H1 (cell line): ENCODE results near the gene COMP. TPM values are rescaled to one million over a fixed set of nuclear protein-coding genes. Genes with fewer than 3 reads are reported as not detected.
A peak's percentile ranks its signal among the peaks of the same experiment; 100 is the strongest.

Experiments used
- CTCF ChIA-PET: fragments of 300-600 bp; sonication (Branson Sonifier 250); formaldehyde crosslinking; loops from one replicate; lab custom pipeline; 2021; ENCODE audit not compliant: partially characterized antibody; lab: Charles Lee
- POLR2A ChIA-PET: fragments of 300-600 bp; sonication (Branson Sonifier 250); formaldehyde crosslinking; loops from one replicate; lab custom pipeline; 2021; ENCODE audit warnings: inconsistent platforms; ENCODE audit not compliant: partially characterized antibody; lab: Charles Lee
- DNase-seq, 2 experiments: peaks; one replicate each; pipeline versions ENCODE4 v3.0.0 to v3.0.0-alpha.2; 2010 to 2022; ENCODE audit warnings: low spot score in 2 of 2, low read depth in 1 of 2, mixed read lengths in 1 of 2
- FAIRE-seq: peaks from 2 replicates; lab custom pipeline; 2011; peaks lifted over from hg19 to GRCh38; lab: Jason Lieb, UNC
- H2AFZ ChIP-seq: 2 replicates; pipeline ENCODE4 v1.8.1; 2012; ENCODE audit warnings: low read length, inconsistent platforms
- H2AK5ac ChIP-seq: 2 replicates; pipeline ENCODE4 v1.6.1; 2013; ENCODE audit warnings: low read depth, low read length
- H2BK120ac ChIP-seq: replicated peaks from 2 replicates; pipeline ENCODE3; 2013; ENCODE audit warnings: low read depth, low read length, inconsistent platforms
- H2BK12ac ChIP-seq: 2 replicates; pipeline ENCODE4 v1.6.1; 2013; ENCODE audit warnings: low read depth, low read length
- H2BK15ac ChIP-seq: 2 replicates; pipeline ENCODE4 v1.6.1; 2013; ENCODE audit warnings: low read length
- H2BK20ac ChIP-seq: 2 replicates; pipeline ENCODE4 v1.6.1; 2013; ENCODE audit warnings: low read length
- H2BK5ac ChIP-seq: 2 replicates; pipeline ENCODE4 v1.6.1; 2013; ENCODE audit warnings: low read depth, low read length
- H3K14ac ChIP-seq: 2 replicates; pipeline ENCODE4 v1.6.1; 2013; ENCODE audit warnings: inconsistent platforms; ENCODE audit not compliant: insufficient read length
- H3K18ac ChIP-seq: 2 replicates; pipeline ENCODE4 v1.6.1; 2013; ENCODE audit warnings: low read length; ENCODE audit errors: extremely low read depth
- H3K23ac ChIP-seq: 2 replicates; pipeline ENCODE4 v1.6.1; 2013; ENCODE audit warnings: inconsistent platforms; ENCODE audit not compliant: insufficient read length
- H3K23me2 ChIP-seq: 2 replicates; pipeline ENCODE4 v1.6.1; 2013; ENCODE audit warnings: low read depth, low read length
- H3K27ac ChIP-seq: 2 replicates; pipeline ENCODE4 v1.6.1; 2011; ENCODE audit warnings: low read depth, low read length, inconsistent platforms
- H3K27me3 ChIP-seq, 4 experiments: replicated peaks in 1 of 4; 1 replicate in 1 of 4; 2 replicates in 3 of 4; pipeline versions ENCODE4 v1.6.1 to v1.8.1; 2011 to 2013; ENCODE audit warnings: low read length in 3 of 4, mild to moderate bottlenecking in 3 of 4, inconsistent platforms in 2 of 4, mixed read lengths in 2 of 4, moderate library complexity in 1 of 4; ENCODE audit not compliant: control insufficient read depth in 3 of 4, insufficient read depth in 3 of 4; ENCODE audit errors: extremely low read depth in 1 of 4
- H3K36me3 ChIP-seq, 4 experiments: 2 replicates each; pipeline versions ENCODE4 v1.6.1 to v1.8.1; 2011 to 2013; ENCODE audit warnings: mild to moderate bottlenecking in 4 of 4, low read length in 3 of 4, moderate library complexity in 2 of 4, control low read depth in 1 of 4, inconsistent platforms in 1 of 4; ENCODE audit not compliant: insufficient read depth in 4 of 4, control insufficient read depth in 2 of 4
- H3K4ac ChIP-seq: replicated peaks from 2 replicates; pipeline ENCODE3; 2013; ENCODE audit warnings: low read length, low read depth, mixed read lengths, inconsistent platforms; ENCODE audit not compliant: insufficient read length
- H3K4me1 ChIP-seq, 4 experiments: replicated peaks in 1 of 4; 1 replicate in 1 of 4; 2 replicates in 3 of 4; pipeline versions ENCODE4 v1.6.1 to v1.8.1; 2011 to 2013; ENCODE audit warnings: low read length in 3 of 4, inconsistent platforms in 2 of 4, mixed read lengths in 1 of 4; ENCODE audit not compliant: insufficient read depth in 4 of 4, control insufficient read depth in 3 of 4
- H3K4me2 ChIP-seq, 2 experiments: 2 replicates each; pipeline versions ENCODE4 v1.6.1 to v1.8.1; 2011 to 2013; ENCODE audit warnings: low read depth in 2 of 2, low read length in 2 of 2, control low read depth in 1 of 2, inconsistent platforms in 1 of 2, mild to moderate bottlenecking in 1 of 2; ENCODE audit not compliant: insufficient read depth in 1 of 2
- H3K4me3 ChIP-seq, 4 experiments: fragments of 200-600, 300-600 bp in 1 of 4; sonication (generic), shearing (Covaris generic), sonication (Bioruptor Twin) in 1 of 4; 2 replicates each; pipeline versions ENCODE4 v1.5.1 to v1.8.1; 2011 to 2016; ENCODE audit warnings: low read length in 4 of 4, low read depth in 3 of 4, control low read depth in 2 of 4, inconsistent platforms in 2 of 4, mild to moderate bottlenecking in 2 of 4, mixed read lengths in 1 of 4, moderate library complexity in 1 of 4; ENCODE audit not compliant: insufficient read depth in 2 of 4; ENCODE audit errors: extremely low read depth in 1 of 4
- H3K56ac ChIP-seq: replicated peaks from 2 replicates; pipeline ENCODE3; 2013; ENCODE audit warnings: low read depth, mild to moderate bottlenecking, mixed read lengths, low read length, inconsistent platforms; ENCODE audit not compliant: insufficient read length
- H3K79me1 ChIP-seq: 2 replicates; pipeline ENCODE4 v1.6.1; 2013; ENCODE audit warnings: low read depth, low read length, control low read depth
- H3K79me2 ChIP-seq, 2 experiments: 2 replicates each; pipeline versions ENCODE4 v1.6.1 to v1.8.1; 2012 to 2013; ENCODE audit warnings: low read length in 2 of 2, mild to moderate bottlenecking in 2 of 2, inconsistent platforms in 1 of 2; ENCODE audit not compliant: insufficient read depth in 2 of 2, control insufficient read depth in 1 of 2
- H3K9ac ChIP-seq, 4 experiments: replicated peaks in 1 of 4; 1 replicate in 1 of 4; 2 replicates in 3 of 4; pipeline versions ENCODE4 v1.6.1 to v1.8.1; 2011 to 2013; ENCODE audit warnings: low read depth in 3 of 4, low read length in 3 of 4, control low read depth in 2 of 4, mild to moderate bottlenecking in 2 of 4, moderate library complexity in 2 of 4, inconsistent platforms in 1 of 4; ENCODE audit errors: extremely low read depth in 1 of 4
- H3K9me3 ChIP-seq, 2 experiments: 2 replicates each; pipeline versions ENCODE4 v1.6.1 to v1.8.1; 2012 to 2013; ENCODE audit warnings: mild to moderate bottlenecking in 2 of 2, moderate library complexity in 2 of 2, control low read depth in 1 of 2, inconsistent platforms in 1 of 2, low read depth in 1 of 2, low read length in 1 of 2, mixed read lengths in 1 of 2; ENCODE audit not compliant: insufficient read depth in 2 of 2
- H4K20me1 ChIP-seq, 2 experiments: replicated peaks in 1 of 2; 2 replicates each; pipeline versions ENCODE3 to v1.8.1; 2011 to 2013; ENCODE audit warnings: inconsistent platforms in 2 of 2, low read length in 2 of 2, mild to moderate bottlenecking in 1 of 2; ENCODE audit not compliant: insufficient read depth in 2 of 2, control insufficient read depth in 1 of 2
- H4K5ac ChIP-seq: 2 replicates; pipeline ENCODE4 v1.6.1; 2013; ENCODE audit warnings: low read length, low read depth, mixed read lengths, inconsistent platforms; ENCODE audit not compliant: insufficient read length
- H4K8ac ChIP-seq: 2 replicates; pipeline ENCODE4 v1.8.0; 2013; ENCODE audit warnings: mild to moderate bottlenecking, moderate library complexity, low read length, inconsistent platforms; ENCODE audit not compliant: insufficient read depth; ENCODE audit errors: extremely low read depth
- H4K91ac ChIP-seq: replicated peaks from 2 replicates; pipeline ENCODE3; 2013; ENCODE audit warnings: low read length, mixed read lengths, inconsistent platforms; ENCODE audit not compliant: insufficient read length
- CBX5 ChIP-seq: fragments of 300-800, 300-1000 bp; sonication (generic); IDR thresholded peaks from 2 replicates; pipeline ENCODE4 v1.7.1; 2016; ENCODE audit warnings: antibody characterized with exemption, low read length, low read depth
- EP300 ChIP-seq, 2 experiments: IDR thresholded peaks; 1 replicate in 1 of 2; 2 replicates in 1 of 2; pipeline ENCODE4 v1.6.1; 2011 to 2012; ENCODE audit warnings: low read depth in 2 of 2, low read length in 2 of 2, mild to moderate bottlenecking in 2 of 2, borderline replicate concordance in 1 of 2, inconsistent platforms in 1 of 2, moderate library complexity in 1 of 2
- FOSL1 ChIP-seq: IDR thresholded peaks from 2 replicates; pipeline ENCODE4 v1.6.1; 2011; ENCODE audit warnings: mild to moderate bottlenecking, low read depth, low read length, moderate library complexity; ENCODE audit not compliant: insufficient read depth
- JUND ChIP-seq: IDR thresholded peaks from 2 replicates; pipeline ENCODE4 v1.6.1; 2011; ENCODE audit warnings: mild to moderate bottlenecking, improper control_type of control experiment, low read length
- KDM4A ChIP-seq: IDR thresholded peaks from one replicate; pipeline ENCODE4 v1.7.1; 2012; ENCODE audit warnings: low read depth, mild to moderate bottlenecking, moderate library complexity, low read length, inconsistent platforms; ENCODE audit not compliant: severe bottlenecking
- PHF8 ChIP-seq: fragments of 200-600 bp; sonication (generic); conservative IDR thresholded peaks from 2 replicates; pipeline ENCODE4 v1.7.1; 2012; ENCODE audit warnings: low read depth, mild to moderate bottlenecking, inconsistent platforms, low read length, moderate library complexity
- RBBP5 ChIP-seq: IDR thresholded peaks from 2 replicates; pipeline ENCODE4 v1.7.1; 2012; ENCODE audit warnings: low read depth, mild to moderate bottlenecking, inconsistent platforms, low read length, moderate library complexity, borderline replicate concordance
- SIN3A ChIP-seq, 2 experiments: IDR thresholded peaks in 1 of 2; conservative IDR thresholded peaks in 1 of 2; 2 replicates each; pipeline ENCODE4 v1.6.1; 2011 to 2012; ENCODE audit warnings: low read length in 2 of 2, improper control_type of control experiment in 1 of 2, low read depth in 1 of 2, mild to moderate bottlenecking in 1 of 2
- SP4 ChIP-seq: IDR thresholded peaks from 2 replicates; pipeline ENCODE4 v1.6.1; 2012; ENCODE audit warnings: low read length, inconsistent platforms
- SRF ChIP-seq: IDR thresholded peaks from 2 replicates; pipeline ENCODE4 v1.6.1; 2011; ENCODE audit warnings: mild to moderate bottlenecking, low read depth, low read length, moderate library complexity
- TBP ChIP-seq: IDR thresholded peaks from 2 replicates; pipeline ENCODE4 v1.6.1; 2011; ENCODE audit warnings: low read depth, low read length, improper control_type of control experiment
- TEAD4 ChIP-seq: IDR thresholded peaks from 2 replicates; pipeline ENCODE4 v1.6.1; 2012; ENCODE audit warnings: low read depth, low read length, inconsistent platforms, mixed read lengths
- WGBS, 2 experiments: shearing (Covaris generic) in 1 of 2; methylation state at CpG; one replicate each; pipeline versions ENCODE4 v1.1.6 to v1.1.7; 2013 to 2015; ENCODE audit warnings: low lambda C conversion rate in 2 of 2, mixed read lengths in 2 of 2, inconsistent platforms in 1 of 2, low coverage in 1 of 2, missing lambda C conversion rate in 1 of 2; ENCODE audit not compliant: insufficient replicate concordance in 2 of 2, insufficient coverage in 1 of 2, insufficient read length in 1 of 2; ENCODE audit errors: extremely low coverage in 1 of 2, missing lambda C conversion rate in 1 of 2; 5-methylcytosine and 5-hydroxymethylcytosine counted together
- polyA plus RNA-seq, 7 experiments: library from polyadenylated mRNA; depleted of rRNA in 3 of 7; stranded (reverse) in 5 of 7; unstranded in 2 of 7; fragments of >200 nt in 5 of 7; fragments of 200-250 nt in 2 of 7; gene quantifications; 1 replicate in 5 of 7; 2 replicates in 1 of 7; 4 replicates in 1 of 7; pipeline versions ENCODE4 v1.2.1 to v1.2.3, GENCODE V29; 2011 to 2013; ENCODE audit warnings: missing spikeins in 2 of 7, mixed read lengths in 2 of 7
- total RNA-seq: library from RNA; stranded (reverse); fragmentation: NEBNext Ultra II Directional; extraction: Animal tissue kit (Norgen Biotek cat#: 25700); gene quantifications from 2 replicates; pipeline ENCODE4 v1.2.1, GENCODE V29; 2021
- TF ChIP-seq, protein P1 (sequence below): IDR thresholded peaks from 2 replicates; pipeline ENCODE4 v1.6.1; 2012; ENCODE audit warnings: inconsistent platforms

Gene COMP
- total and polyA plus RNA-seq, 2 of the 8 experiments (the other 6 are each of a cell fraction or from before 2014, with no cell fraction given): 0.17 TPM

DNA sequence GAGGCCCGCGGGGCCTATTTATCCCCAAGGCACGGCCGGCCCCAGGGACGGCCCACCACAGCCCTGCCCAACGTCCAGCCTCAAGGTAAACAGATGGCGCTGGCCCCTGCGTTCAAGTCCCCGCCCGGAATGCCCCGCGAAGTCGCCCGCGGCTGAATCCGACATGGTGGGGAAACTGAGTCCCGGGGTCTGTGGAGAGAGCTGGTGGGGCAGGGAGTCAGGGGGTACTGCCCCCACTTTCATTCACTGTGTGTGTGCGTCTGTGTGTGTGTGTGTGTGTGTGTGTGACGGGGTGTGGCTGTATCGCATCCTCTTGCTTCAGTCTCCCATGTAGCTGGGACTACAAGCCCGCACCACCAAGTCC is 192 bp upstream of the COMP start:
- H3K79me1 ChIP-seq: no peaks in the 10 kb centered on the region
- no peak overlapping the region for H2BK5ac ChIP-seq
- ChIA-PET POLR2A (interaction anchor here (0.7 to 1.4 kb wide), 3 partner anchors 16 to 41 kb away, joined by 4 to 6 read pairs (median 5); partner anchors contain the start of gene UPF1), CTCF (interaction anchor here (0.7 to 1.0 kb wide), 4 partner anchors 18 to 340 kb away, joined by 3 to 4 read pairs (median 3); no protein-coding TSS in a partner anchor)
- DNase-seq: no peak
- FAIRE-seq: no peak
- WGBS, 2 experiments: 46% methylated on average over 17 of the region's 21 CpGs; no CpG with 5 or more reads in 1 of the 2 experiments
- TF ChIP-seq FOSL1 (no peak), CBX5 (no peak), SIN3A (conservative IDR thresholded peaks at IDR 0.05 in 1 of 2, IDR thresholded peaks at IDR 0.05 in 1 of 2; ENCODE audit: low read depth in 1 of 2, low read length in 2 of 2) (no peak), TBP (no peak), PHF8 (no peak), SP4 (no peak), SRF (no peak), RBBP5 (no peak), JUND (no peak), EP300 (IDR thresholded peaks at IDR 0.05; ENCODE audit: borderline replicate concordance in 1 of 2, low read depth in 2 of 2, low read length in 2 of 2) (no peak), KDM4A (no peak), TEAD4 (no peak)
- TF ChIP-seq, protein P1, sequence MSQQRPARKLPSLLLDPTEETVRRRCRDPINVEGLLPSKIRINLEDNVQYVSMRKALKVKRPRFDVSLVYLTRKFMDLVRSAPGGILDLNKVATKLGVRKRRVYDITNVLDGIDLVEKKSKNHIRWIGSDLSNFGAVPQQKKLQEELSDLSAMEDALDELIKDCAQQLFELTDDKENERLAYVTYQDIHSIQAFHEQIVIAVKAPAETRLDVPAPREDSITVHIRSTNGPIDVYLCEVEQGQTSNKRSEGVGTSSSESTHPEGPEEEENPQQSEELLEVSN: no peak
- peaks cover 23% of the 10 kb centered on the region for H3K23me2 ChIP-seq
- no peak overlapping the region for H4K5ac ChIP-seq
- H2BK15ac ChIP-seq: no peak overlapping the region
- H3K4ac ChIP-seq: no peak overlapping the region
- no peak overlapping the region for H3K27ac ChIP-seq
- no peak overlapping the region; the same call in 1 of the 2 replicates for H3K18ac ChIP-seq
- peak overlapping the region; percentile 60 to 75 for H3K4me2 ChIP-seq
- no peak overlapping the region for H2BK12ac ChIP-seq
- H2BK20ac ChIP-seq: no peak overlapping the region
- no peaks in the 10 kb centered on the region; a peak in 1 of 4 replicates for H3K9me3 ChIP-seq
- H4K91ac ChIP-seq: no peak overlapping the region
- peak overlapping the region in 1 of 4 experiments; percentile 59; a peak in 2 of 8 replicates for H3K4me3 ChIP-seq
- no peaks in the 10 kb centered on the region for H3K79me2 ChIP-seq
- H3K27me3 ChIP-seq: peaks cover 74 to 93% (median 90%) of the 10 kb centered on the region in 4 experiments
- no peak overlapping the region for H2AFZ ChIP-seq
- no peak overlapping the region for H3K56ac ChIP-seq
- no peak overlapping the region for H2AK5ac ChIP-seq
- no peak overlapping the region for H3K14ac ChIP-seq
- peaks cover 4 to 25% of the 10 kb centered on the region in 2 experiments for H4K20me1 ChIP-seq
- H3K36me3 ChIP-seq: peaks cover 0 to 7% (median 0%) of the 10 kb centered on the region in 4 experiments; a peak in 1 of 8 replicates
- no peak overlapping the region for H2BK120ac ChIP-seq
- no peak overlapping the region for H4K8ac ChIP-seq
- H3K23ac ChIP-seq: no peak overlapping the region
- no peak overlapping the region for H3K9ac ChIP-seq
- peaks cover 0 to 30% (median 16%) of the 10 kb centered on the region in 4 experiments; a peak in 6 of 7 replicates for H3K4me1 ChIP-seq
